NCI-H2081 treated with DMSO at 0.1 percent for 48 hours (cell line): Measurements from ENCODE around the gene PHKB.
"Not testable (repeated sequence)": the region's sequence is repeated elsewhere in the genome, so short reads cannot be mapped to it uniquely, and the experiment has no call there.

ENCODE experiments used
- DNase-seq: peaks from one replicate; lab custom pipeline; 2025; lab: John Stamatoyannopoulos, UW

The PHKB gene

GRCh38 chr16:47460711-47461597, at the start of gene PHKB, which contains the start of gene ITFG1:
Gene PHKB (plus strand): TSS chr16:47461331. CDS start chr16:47461351, 20 bp downstream.
Gene ITFG1 (minus strand): TSS chr16:47461063. CDS start chr16:47461045, 18 bp downstream.
- no peak for DNase-seq

GRCh38 chr16:47413041-47413440, 48.1 kb upstream of the PHKB start:
- no peak for DNase-seq

GRCh38 chr16:47416869-47417268, 44.3 kb upstream of the PHKB start:
- no peak for DNase-seq

GRCh38 chr16:47424846-47425245, 36.3 kb upstream of the PHKB start:
- no peak for DNase-seq

- DNase-seq = no peak
Measured at GRCh38 chr16:47426806-47427205, 34.3 kb upstream of the PHKB start.

GRCh38 chr16:47431960-47432359, 29.2 kb upstream of the PHKB start:
- no peak for DNase-seq

GRCh38 chr16:47434274-47434673, 26.9 kb upstream of the PHKB start:
- DNase-seq = not testable (repeated sequence)

GRCh38 chr16:47440066-47440465, 21.1 kb upstream of the PHKB start:
- DNase-seq = not testable (repeated sequence)

GRCh38 chr16:47442884-47443283, 18.2 kb upstream of the PHKB start:
- DNase-seq = not testable (repeated sequence)

GRCh38 chr16:47446431-47446830, 14.7 kb upstream of the PHKB start:
- no peak for DNase-seq

- DNase-seq = no peak
Measured at GRCh38 chr16:47448830-47449575, 12.1 kb upstream of the PHKB start.

- no peak for DNase-seq
Measured at GRCh38 chr16:47449788-47450187, 11.3 kb upstream of the PHKB start.

- no peak for DNase-seq
Measured at GRCh38 chr16:47458331-47458730, 2.8 kb upstream of the PHKB start.

GRCh38 chr16:47459603-47460002, 1.5 kb upstream of the PHKB start:
- DNase-seq = no peak

- no peak for DNase-seq
Measured at GRCh38 chr16:47460359-47460710, 796 bp upstream of the PHKB start.

- DNase-seq = no peak
Measured at GRCh38 chr16:47461598-47462266, 601 bp downstream of the PHKB start.

- no peak for DNase-seq
Measured at GRCh38 chr16:47463771-47464624, 2.9 kb downstream of the PHKB start.

GRCh38 chr16:47465919-47466630, 4.9 kb downstream of the PHKB start:
- no peak for DNase-seq

- DNase-seq = no peak
Measured at GRCh38 chr16:47467501-47467900, 6.4 kb downstream of the PHKB start.

- not testable (repeated sequence) for DNase-seq
Measured at GRCh38 chr16:47468070-47468689, 7.0 kb downstream of the PHKB start.
